ENCODE data around the gene USP12.

DNA sequence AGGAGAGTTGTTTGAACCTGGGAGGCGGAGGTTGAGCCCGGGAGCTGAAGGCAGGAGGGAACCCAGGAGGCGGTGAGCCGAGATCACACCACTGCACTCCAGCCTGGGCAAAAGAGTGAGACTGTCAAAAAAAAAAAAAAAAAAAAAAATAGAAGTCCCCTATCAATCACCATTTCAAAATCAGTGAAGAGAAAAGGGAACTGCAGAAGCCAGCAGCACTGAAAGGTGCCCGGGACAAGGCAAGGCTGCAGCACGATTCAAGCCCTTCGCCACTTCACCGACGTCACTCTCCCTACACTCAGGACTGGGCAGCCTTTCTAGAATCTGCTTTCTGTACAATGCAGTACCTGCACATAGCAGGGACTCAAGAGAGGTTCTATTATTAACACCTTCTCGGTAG, 21.9 kb upstream of the USP12 start:
- TF ChIP-seq POLR2AphosphoS5 (IDR thresholded peaks at IDR 0.05; ENCODE audit: borderline replicate concordance, low read depth, low read length): no peak
- no peak for TF ChIP-seq EZH2 (IDR thresholded peaks at IDR 0.05)
- no peak for TF ChIP-seq FOXP2 (optimal IDR thresholded peaks at IDR 0.05; ENCODE audit: control extremely low read depth, extremely low read length, insufficient read depth)

Data from SK-N-MC (cell line).